HEK293T (cell line): ENCODE data around the gene CKS1B.

Experiments
- ARNT ChIP-seq: fragments of 450-650 bp; IDR thresholded peaks from 2 replicates; pipeline ENCODE4 v1.6.1; 2017; ENCODE audit warnings: mild to moderate bottlenecking
- ELF4 ChIP-seq: fragments of 450-650 bp; IDR thresholded peaks from 2 replicates; pipeline ENCODE4 v1.6.1; 2017; ENCODE audit warnings: antibody characterized with exemption
- FOXK2 ChIP-seq: fragments of 450-650 bp; IDR thresholded peaks from 2 replicates; pipeline ENCODE4 v1.6.1; 2016; ENCODE audit warnings: mild to moderate bottlenecking
- FOXM1 ChIP-seq: fragments of 450-650 bp; IDR thresholded peaks from 2 replicates; pipeline ENCODE4 v1.6.1; 2017; ENCODE audit warnings: mild to moderate bottlenecking, borderline replicate concordance
- HDGF ChIP-seq: fragments of 450-650 bp; IDR thresholded peaks from 2 replicates; pipeline ENCODE4 v1.6.1; 2017; ENCODE audit warnings: antibody characterized with exemption, borderline replicate concordance
- LEF1 ChIP-seq: fragments of 450-650 bp; IDR thresholded peaks from 2 replicates; pipeline ENCODE4 v1.6.1; 2017; ENCODE audit warnings: mild to moderate bottlenecking, borderline replicate concordance
- NFRKB ChIP-seq: fragments of 450-650 bp; IDR thresholded peaks from 2 replicates; pipeline ENCODE4 v1.6.1; 2016; ENCODE audit warnings: mild to moderate bottlenecking, moderate library complexity
- SP1 ChIP-seq: fragments of 450-650 bp; IDR thresholded peaks from 2 replicates; pipeline ENCODE4 v1.6.1; 2017
- SUZ12 ChIP-seq: fragments of 450-650 bp; IDR thresholded peaks from 2 replicates; pipeline ENCODE4 v1.6.1; 2016; ENCODE audit warnings: mild to moderate bottlenecking
- TARDBP ChIP-seq: fragments of 450-650 bp; IDR thresholded peaks from 2 replicates; pipeline ENCODE4 v1.6.1; 2016
- ZNF384 ChIP-seq: fragments of 450-650 bp; IDR thresholded peaks from 2 replicates; pipeline ENCODE4 v1.6.1; 2016

DNA sequence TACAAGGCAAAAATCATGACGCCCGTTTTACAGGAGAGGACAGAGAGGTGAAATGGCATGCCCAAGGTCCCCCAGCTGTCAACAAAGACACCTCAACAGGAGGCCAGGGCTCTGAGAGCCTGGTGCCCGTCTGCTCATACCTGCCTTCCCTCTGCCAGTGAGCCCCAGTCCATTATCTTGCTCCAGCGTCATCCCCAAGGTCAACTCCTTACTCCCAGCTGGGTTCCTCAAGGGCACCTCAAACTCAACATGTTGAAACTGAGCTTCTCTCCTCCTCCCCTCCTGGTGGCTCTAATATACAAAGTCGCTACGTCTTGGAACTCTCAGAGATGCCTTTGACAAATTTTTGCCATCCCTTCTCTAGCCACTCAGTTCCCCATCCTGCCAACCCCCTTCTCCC, 21.8 kb upstream of the CKS1B start:
- TF ChIP-seq ARNT (no peak), LEF1 (no peak), FOXK2 (no peak), SUZ12 (no peak), SP1 (no peak), ELF4 (no peak), NFRKB (no peak), HDGF (no peak), ZNF384 (no peak), TARDBP (no peak), FOXM1 (no peak)
